ENCODE measurements around the gene SPECC1L. TPM values are rescaled to one million over a fixed set of nuclear protein-coding genes. Genes with fewer than 3 reads are reported as not detected.
A peak's percentile ranks its signal among the peaks of the same experiment; 100 is the strongest.

The SPECC1L gene
- total RNA-seq, 1 experiment from 2014 or later = 23.0 TPM

DNA sequence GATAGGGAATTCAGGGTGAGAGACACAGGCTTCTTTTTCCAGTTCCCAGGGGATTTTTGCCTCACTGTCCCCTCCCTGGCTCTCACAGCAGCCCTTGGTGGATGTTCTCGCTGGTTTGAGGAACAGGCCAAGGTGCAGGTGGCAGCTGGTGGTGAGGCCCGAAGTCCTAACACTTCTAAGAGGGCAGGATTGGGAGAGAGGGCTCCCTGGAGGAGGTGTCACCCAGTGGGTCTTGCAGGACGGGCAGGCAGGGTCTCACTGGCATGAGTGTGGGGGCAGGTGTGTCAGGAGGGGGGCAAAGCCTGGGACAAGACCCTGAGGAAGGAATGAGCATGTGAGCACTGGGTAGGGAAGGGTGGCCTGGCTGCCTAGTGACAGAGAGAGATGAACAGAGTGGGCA lies 165.9 kb downstream of the SPECC1L start:
- no peak overlapping the region for H3K4me3 ChIP-seq (ENCODE audit: insufficient read depth, low read depth, low read length)
- no peaks in the 10 kb centered on the region for H3K36me3 ChIP-seq (replicated peaks; ENCODE audit: control insufficient read depth, insufficient read depth, low read length)
- no peaks in the 10 kb centered on the region for H3K27me3 ChIP-seq (ENCODE audit: control insufficient read depth, insufficient read depth, low read length)
- DNase-seq = no peak

DNA sequence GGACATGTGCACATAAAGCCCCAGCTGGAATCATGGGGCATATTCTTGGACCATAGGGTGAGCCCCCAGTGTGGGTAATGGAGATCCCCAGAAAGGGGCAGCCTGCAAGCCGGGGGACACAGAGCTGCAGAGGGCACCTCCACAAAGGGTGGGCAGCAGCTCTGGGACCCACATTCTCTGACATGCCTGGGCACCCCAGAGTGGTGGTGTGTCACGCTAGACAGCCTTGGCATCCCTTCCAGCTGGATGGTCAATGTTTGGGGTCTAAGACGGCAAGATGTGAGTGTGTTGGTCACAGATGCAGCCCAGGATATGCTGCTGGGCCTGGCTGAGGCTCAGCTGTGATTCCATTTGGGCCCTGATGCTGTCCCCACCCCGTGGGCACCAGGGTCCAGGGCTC lies 166.5 kb downstream of the SPECC1L start:
- no peak overlapping the region for H3K4me3 ChIP-seq (ENCODE audit: insufficient read depth, low read depth, low read length)
- H3K36me3 ChIP-seq (replicated peaks; ENCODE audit: control insufficient read depth, insufficient read depth, low read length) = no peaks in the 10 kb centered on the region
- no peaks in the 10 kb centered on the region for H3K27me3 ChIP-seq (ENCODE audit: control insufficient read depth, insufficient read depth, low read length)
- DNase-seq = peak; percentile 24

DNA sequence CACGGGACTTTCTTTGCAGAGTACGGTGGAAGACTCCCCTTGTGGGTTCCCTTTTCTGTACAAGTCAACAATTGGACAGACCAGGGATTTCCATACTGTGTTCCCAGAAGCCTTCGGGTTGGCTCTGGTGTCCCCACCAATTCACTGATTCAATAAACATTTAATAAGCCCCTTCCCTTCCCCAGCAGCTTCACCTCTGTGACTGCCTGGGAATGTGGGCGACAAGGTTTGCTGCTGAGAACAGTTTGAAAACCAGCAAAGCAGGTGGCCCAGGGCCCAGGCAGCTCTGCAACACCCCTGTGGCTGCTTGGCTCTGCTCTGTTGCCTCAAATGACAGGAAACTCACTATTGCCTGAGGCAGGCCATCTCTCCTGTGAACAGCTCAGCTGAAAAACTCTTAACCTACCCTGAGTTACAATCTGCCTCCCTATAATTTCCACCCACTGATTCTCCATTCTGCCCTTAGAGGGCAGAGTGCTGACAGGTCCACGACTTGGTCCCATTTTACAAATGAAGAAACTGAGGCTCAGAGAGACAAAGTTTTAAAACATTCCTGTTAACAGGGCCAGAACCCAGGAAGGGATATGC lies 167.2 kb downstream of the SPECC1L start:
- no peaks in the 10 kb centered on the region for H3K27me3 ChIP-seq (ENCODE audit: control insufficient read depth, insufficient read depth, low read length)
- H3K4me3 ChIP-seq (ENCODE audit: insufficient read depth, low read depth, low read length) = no peak overlapping the region
- H3K36me3 ChIP-seq (replicated peaks; ENCODE audit: control insufficient read depth, insufficient read depth, low read length) = no peaks in the 10 kb centered on the region
- DNase-seq = peak; percentile 56

DNA sequence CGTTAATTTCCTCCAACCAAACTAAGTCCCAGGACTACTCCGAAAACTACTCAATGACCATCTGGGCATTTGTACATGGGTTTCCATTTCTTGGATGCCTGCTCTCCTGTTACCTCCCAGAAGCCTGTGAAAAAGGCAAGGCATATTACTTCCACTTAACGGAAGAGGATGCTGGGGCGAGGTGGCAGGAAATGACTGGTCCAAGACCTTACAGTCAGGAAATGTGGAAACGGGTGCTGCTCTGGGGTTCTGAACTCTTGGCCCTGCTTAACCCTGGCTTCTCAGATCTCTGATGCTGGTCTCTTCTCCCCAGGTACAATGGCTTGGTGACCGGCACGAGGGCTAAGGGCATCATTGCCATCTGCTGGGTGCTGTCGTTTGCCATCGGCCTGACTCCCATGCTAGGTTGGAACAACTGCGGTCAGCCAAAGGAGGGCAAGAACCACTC lies 169.7 kb downstream of the SPECC1L start:
- no peak for DNase-seq

DNA sequence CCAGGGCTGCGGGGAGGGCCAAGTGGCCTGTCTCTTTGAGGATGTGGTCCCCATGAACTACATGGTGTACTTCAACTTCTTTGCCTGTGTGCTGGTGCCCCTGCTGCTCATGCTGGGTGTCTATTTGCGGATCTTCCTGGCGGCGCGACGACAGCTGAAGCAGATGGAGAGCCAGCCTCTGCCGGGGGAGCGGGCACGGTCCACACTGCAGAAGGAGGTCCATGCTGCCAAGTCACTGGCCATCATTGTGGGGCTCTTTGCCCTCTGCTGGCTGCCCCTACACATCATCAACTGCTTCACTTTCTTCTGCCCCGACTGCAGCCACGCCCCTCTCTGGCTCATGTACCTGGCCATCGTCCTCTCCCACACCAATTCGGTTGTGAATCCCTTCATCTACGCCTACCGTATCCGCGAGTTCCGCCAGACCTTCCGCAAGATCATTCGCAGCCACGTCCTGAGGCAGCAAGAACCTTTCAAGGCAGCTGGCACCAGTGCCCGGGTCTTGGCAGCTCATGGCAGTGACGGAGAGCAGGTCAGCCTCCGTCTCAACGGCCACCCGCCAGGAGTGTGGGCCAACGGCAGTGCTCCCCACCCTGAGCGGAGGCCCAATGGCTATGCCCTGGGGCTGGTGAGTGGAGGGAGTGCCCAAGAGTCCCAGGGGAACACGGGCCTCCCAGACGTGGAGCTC lies 170.2 kb downstream of the SPECC1L start:
- H3K4me3 ChIP-seq (ENCODE audit: insufficient read depth, low read depth, low read length) = no peak overlapping the region
- no peaks in the 10 kb centered on the region for H3K27me3 ChIP-seq (ENCODE audit: control insufficient read depth, insufficient read depth, low read length)
- peak; percentile 55 for DNase-seq
- H3K36me3 ChIP-seq (replicated peaks; ENCODE audit: control insufficient read depth, insufficient read depth, low read length) = no peaks in the 10 kb centered on the region

More for the DNA sequence above, 169.7 kb downstream of the SPECC1L start:
- Histone ChIP-seq H3K36me3 (replicated peaks; ENCODE audit: control insufficient read depth, insufficient read depth, low read length) (no peaks in the 10 kb centered on the region), H3K27me3 (ENCODE audit: control insufficient read depth, insufficient read depth, low read length) (no peaks in the 10 kb centered on the region), H3K4me3 (ENCODE audit: insufficient read depth, low read depth, low read length) (no peak overlapping the region)

GRCh38 chr22:24441406-24442351 lies 171.0 kb downstream of the SPECC1L start:
- Histone ChIP-seq H3K36me3 (replicated peaks; ENCODE audit: control insufficient read depth, insufficient read depth, low read length) (no peaks in the 10 kb centered on the region), H3K4me3 (ENCODE audit: insufficient read depth, low read depth, low read length) (no peak overlapping the region), H3K27me3 (ENCODE audit: control insufficient read depth, insufficient read depth, low read length) (no peaks in the 10 kb centered on the region)
- peak; percentile 54 for DNase-seq

GRCh38 chr22:24442352-24442744 lies 171.7 kb downstream of the SPECC1L start:
- Histone ChIP-seq H3K36me3 (replicated peaks; ENCODE audit: control insufficient read depth, insufficient read depth, low read length) (no peaks in the 10 kb centered on the region), H3K27me3 (ENCODE audit: control insufficient read depth, insufficient read depth, low read length) (no peaks in the 10 kb centered on the region), H3K4me3 (ENCODE audit: insufficient read depth, low read depth, low read length) (no peak overlapping the region)
- peak; percentile 64 for DNase-seq

GRCh38 chr22:24443668-24444067 lies 173.0 kb downstream of the SPECC1L start:
- no peaks in the 10 kb centered on the region for H3K36me3 ChIP-seq (replicated peaks; ENCODE audit: control insufficient read depth, insufficient read depth, low read length)
- no peaks in the 10 kb centered on the region for H3K27me3 ChIP-seq (ENCODE audit: control insufficient read depth, insufficient read depth, low read length)
- H3K4me3 ChIP-seq (ENCODE audit: insufficient read depth, low read depth, low read length) = no peak overlapping the region
- DNase-seq = peak; percentile 23

DNA sequence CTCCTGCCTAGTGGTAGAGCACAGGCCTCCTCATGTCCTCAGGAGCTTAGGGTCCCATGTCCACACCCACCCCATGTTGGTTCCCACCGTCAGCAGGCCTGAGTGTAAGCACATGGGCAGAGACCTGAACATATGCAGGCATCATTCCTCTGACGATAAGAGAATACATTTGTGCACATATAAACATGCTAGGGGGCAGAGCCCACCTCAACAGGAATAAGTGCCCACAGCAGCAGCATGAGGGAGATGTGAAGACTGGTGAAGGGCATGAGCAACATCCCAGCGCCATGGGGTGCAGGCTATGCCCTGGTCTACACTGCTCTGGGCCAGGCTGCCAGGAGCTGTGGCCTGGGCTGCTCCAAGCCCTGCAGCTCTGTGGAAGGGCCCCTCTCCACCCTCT lies 173.6 kb downstream of the SPECC1L start:
- H3K36me3 ChIP-seq (replicated peaks; ENCODE audit: control insufficient read depth, insufficient read depth, low read length) = no peaks in the 10 kb centered on the region
- DNase-seq = no peak
- no peak overlapping the region for H3K4me3 ChIP-seq (ENCODE audit: insufficient read depth, low read depth, low read length)
- H3K27me3 ChIP-seq (ENCODE audit: control insufficient read depth, insufficient read depth, low read length) = no peaks in the 10 kb centered on the region

DNA sequence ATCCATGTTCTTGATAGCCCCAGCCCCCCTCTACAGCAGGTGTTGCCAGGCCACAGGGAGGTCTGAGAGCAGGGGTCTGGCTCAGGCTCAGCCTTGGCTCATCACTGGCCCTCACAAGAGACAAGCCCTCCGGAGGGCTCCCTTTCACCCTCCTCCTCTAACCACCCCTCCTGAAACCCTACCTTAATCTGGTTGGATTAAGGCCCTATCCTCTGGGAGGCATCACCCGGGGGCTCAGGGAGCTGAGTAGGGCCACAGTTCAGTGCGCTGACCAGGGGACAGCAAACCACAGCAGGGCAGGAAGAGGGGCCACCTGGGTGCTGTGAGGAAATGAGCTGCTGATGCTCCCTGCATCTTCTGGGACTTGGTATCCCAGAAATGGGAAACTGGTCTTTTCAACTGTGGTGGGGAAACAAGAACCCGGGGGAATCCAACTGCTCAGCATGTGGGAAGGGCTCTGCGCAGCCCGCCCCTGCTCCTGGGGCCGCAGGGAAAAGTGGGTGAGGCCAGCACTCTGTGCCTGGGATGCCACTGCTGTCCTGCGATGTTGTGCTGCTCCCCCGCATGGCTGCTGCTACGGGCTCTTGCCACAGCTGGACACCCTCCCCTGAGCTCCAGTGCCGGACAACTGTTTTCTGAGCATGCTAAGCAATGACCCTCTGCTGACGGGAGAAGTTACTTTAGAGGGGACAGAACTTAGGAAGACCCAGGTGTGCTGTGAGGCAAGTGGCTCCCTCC lies 174.3 kb downstream of the SPECC1L start:
- no peak for DNase-seq
- H3K36me3 ChIP-seq (replicated peaks; ENCODE audit: control insufficient read depth, insufficient read depth, low read length) = no peaks in the 10 kb centered on the region
- H3K4me3 ChIP-seq (ENCODE audit: insufficient read depth, low read depth, low read length) = no peak overlapping the region
- H3K27me3 ChIP-seq (ENCODE audit: control insufficient read depth, insufficient read depth, low read length) = no peaks in the 10 kb centered on the region

DNA sequence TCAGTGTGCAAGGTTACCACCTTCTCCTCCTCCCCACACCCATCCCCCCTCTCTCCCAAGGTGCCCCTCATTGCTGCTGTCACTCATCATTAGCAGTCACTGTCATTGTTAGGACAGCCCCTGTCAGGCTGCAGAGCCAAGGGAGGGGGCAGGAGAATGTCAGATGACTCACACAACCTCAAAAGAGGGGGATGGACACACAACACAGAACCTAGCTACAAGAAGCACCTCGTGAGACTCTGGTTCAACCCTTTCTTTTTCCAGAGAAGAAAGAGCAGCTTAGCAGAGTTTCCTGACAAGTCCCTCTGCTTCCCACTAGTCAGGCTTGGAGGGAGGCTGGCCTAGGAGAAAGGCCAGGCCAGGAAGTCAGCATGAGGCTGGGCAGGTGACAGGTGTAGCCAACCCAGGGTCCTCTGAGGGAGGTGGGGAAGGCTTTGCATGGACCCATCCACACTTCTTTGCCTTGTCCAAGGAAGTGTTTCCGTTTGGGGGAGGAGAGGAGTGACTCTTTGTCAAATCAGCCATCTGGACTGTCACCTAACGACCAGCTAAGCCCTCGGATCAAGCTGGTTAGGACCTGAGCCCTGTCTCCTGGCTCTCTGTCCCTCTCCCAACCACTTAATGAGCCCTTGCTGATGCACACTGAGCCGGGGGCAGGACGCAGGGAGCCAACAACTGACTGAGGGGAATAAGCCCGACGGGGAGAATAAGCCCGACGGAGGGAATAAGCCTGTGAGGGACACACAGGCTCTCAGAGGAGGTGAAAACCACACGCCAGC lies 175.0 kb downstream of the SPECC1L start:
- H3K27me3 ChIP-seq (ENCODE audit: control insufficient read depth, insufficient read depth, low read length) = no peaks in the 10 kb centered on the region
- H3K4me3 ChIP-seq (ENCODE audit: insufficient read depth, low read depth, low read length) = no peak overlapping the region
- DNase-seq = peak; percentile 64
- H3K36me3 ChIP-seq (replicated peaks; ENCODE audit: control insufficient read depth, insufficient read depth, low read length) = no peaks in the 10 kb centered on the region

- no peaks in the 10 kb centered on the region for H3K27me3 ChIP-seq (ENCODE audit: control insufficient read depth, insufficient read depth, low read length)
- H3K36me3 ChIP-seq (replicated peaks; ENCODE audit: control insufficient read depth, insufficient read depth, low read length) = no peaks in the 10 kb centered on the region
- DNase-seq = no peak
- no peak overlapping the region for H3K4me3 ChIP-seq (ENCODE audit: insufficient read depth, low read depth, low read length)
Measured at GRCh38 chr22:24446260-24446611, 175.6 kb downstream of the SPECC1L start.

GRCh38 chr22:24450610-24451009 lies 180.0 kb downstream of the SPECC1L start:
- Histone ChIP-seq H3K27me3 (ENCODE audit: control insufficient read depth, insufficient read depth, low read length) (no peaks in the 10 kb centered on the region), H3K36me3 (replicated peaks; ENCODE audit: control insufficient read depth, insufficient read depth, low read length) (no peaks in the 10 kb centered on the region), H3K4me3 (ENCODE audit: insufficient read depth, low read depth, low read length) (no peak overlapping the region)
- DNase-seq = peak; percentile 37

GRCh38 chr22:24451162-24451561 lies 180.5 kb downstream of the SPECC1L start:
- no peak for DNase-seq
- H3K4me3 ChIP-seq (ENCODE audit: insufficient read depth, low read depth, low read length) = no peak overlapping the region
- H3K36me3 ChIP-seq (replicated peaks; ENCODE audit: control insufficient read depth, insufficient read depth, low read length) = no peaks in the 10 kb centered on the region
- H3K27me3 ChIP-seq (ENCODE audit: control insufficient read depth, insufficient read depth, low read length) = no peaks in the 10 kb centered on the region

All from H7 (cell line).